Stomach (tissue), 4 donors: Measurements from ENCODE around the gene PODXL2.

ENCODE experiments used
- CTCF ChIP-seq, 7 experiments: fragments of 450-650 bp in 4 of 7; fragments of 200-600 bp in 3 of 7; sonication (generic) in 3 of 7; IDR thresholded peaks; one replicate each; pipeline ENCODE4 v1.5.1; 2016 to 2019; ENCODE audit warnings: antibody characterized with exemption in 7 of 7, control low read depth in 2 of 7, mild to moderate bottlenecking in 1 of 7
- POLR2AphosphoS5 ChIP-seq, 3 donors: sonication (generic); formaldehyde crosslinking; IDR thresholded peaks; one replicate each; pipeline ENCODE4 v1.6.1; 2016; ENCODE audit warnings: antibody characterized with exemption in 3 of 3

- TF ChIP-seq POLR2AphosphoS5 (IDR thresholded peaks at IDR 0.05) (no peak), CTCF (IDR thresholded peaks at IDR 0.05) (no peak)
These were observed 25.4 kb downstream of the PODXL2 start for GRCh38 chr3:127654374-127654773.
